Panc1 (cell line): ENCODE data around the gene DNPH1. TPM values are rescaled to one million over a fixed set of nuclear protein-coding genes. Genes with fewer than 3 reads are reported as not detected.

ENCODE experiments used
- ATAC-seq: fragments of 200-7000 bp; cut with Tn5 transposase; 2 replicates; pipeline ENCODE4 v1.9.1; 2020; ENCODE audit warnings: mild to moderate bottlenecking, moderate library complexity
- BruUV-seq: library from RNA; stranded (reverse); fragments of 400-500 nt; replicated peaks from 2 replicates; lab custom pipeline; 2021; lab: Mats Ljungman, UMichigan
- CTCF ChIA-PET: fragments of 300-600 bp; sonication (Branson Sonifier 250); formaldehyde crosslinking; loops from one replicate; lab custom pipeline; 2022; ENCODE audit warnings: antibody characterized with exemption; lab: Charles Lee
- POLR2A ChIA-PET: fragments of 300-600 bp; sonication (Branson Sonifier 250); formaldehyde crosslinking; loops from one replicate; lab custom pipeline; 2022; ENCODE audit warnings: antibody characterized with exemption; lab: Charles Lee
- DNase-seq: peaks from one replicate; pipeline ENCODE4 v3.0.0-alpha.2; 2010; ENCODE audit warnings: low read depth, low spot score
- H3K27ac ChIP-seq: 2 replicates; pipeline ENCODE4 v1.5.1; 2011; ENCODE audit warnings: mild to moderate bottlenecking, low read length, inconsistent platforms
- H3K27me3 ChIP-seq: fragments of 200-500 bp; sonication (Bioruptor generic); 2 replicates; pipeline ENCODE4 v1.6.0; 2014; ENCODE audit warnings: low read length, inconsistent platforms; ENCODE audit not compliant: control insufficient read depth, insufficient read depth
- H3K36me3 ChIP-seq: fragments of 200-500 bp; sonication (Bioruptor generic); 2 replicates; pipeline ENCODE4 v1.5.1; 2014; ENCODE audit warnings: inconsistent platforms, mild to moderate bottlenecking, low read length, moderate library complexity; ENCODE audit not compliant: control insufficient read depth, insufficient read depth
- H3K4me1 ChIP-seq: 2 replicates; pipeline ENCODE4 v1.5.1; 2011; ENCODE audit warnings: inconsistent platforms, mild to moderate bottlenecking, low read length, moderate library complexity; ENCODE audit not compliant: control insufficient read depth, insufficient read depth
- H3K4me3 ChIP-seq, 2 experiments: 2 replicates each; pipeline ENCODE4 v1.5.1; 2011 to 2012; ENCODE audit warnings: low read depth in 2 of 2, low read length in 2 of 2, mild to moderate bottlenecking in 2 of 2, inconsistent platforms in 1 of 2, moderate library complexity in 1 of 2
- H3K9me3 ChIP-seq: fragments of 200-500 bp; sonication (Bioruptor generic); 2 replicates; pipeline ENCODE4 v1.5.1; 2014; ENCODE audit warnings: low read depth, mild to moderate bottlenecking, inconsistent platforms, low read length, moderate library complexity; ENCODE audit not compliant: control insufficient read depth, insufficient read depth
- CTCF ChIP-seq: fragments of 450-650 bp; IDR thresholded peaks from 2 replicates; pipeline ENCODE4 v1.5.1; 2017; ENCODE audit warnings: mild to moderate bottlenecking
- POLR2AphosphoS5 ChIP-seq: IDR thresholded peaks from 2 replicates; pipeline ENCODE4 v1.6.1; 2012; ENCODE audit warnings: mild to moderate bottlenecking, low read depth, low read length, moderate library complexity
- REST ChIP-seq, 2 experiments: IDR thresholded peaks; 2 replicates each; pipeline ENCODE4 v1.6.1; 2011 to 2012; ENCODE audit warnings: low read depth in 2 of 2, control low read depth in 1 of 2, low read length in 1 of 2, mild to moderate bottlenecking in 1 of 2, moderate library complexity in 1 of 2; ENCODE audit not compliant: insufficient read depth in 1 of 2
- SIN3A ChIP-seq: IDR thresholded peaks from 2 replicates; pipeline ENCODE4 v1.6.1; 2012; ENCODE audit warnings: low read depth, mild to moderate bottlenecking, low read length, moderate library complexity, borderline replicate concordance; ENCODE audit not compliant: insufficient read depth
- TCF7L2 ChIP-seq: IDR thresholded peaks from 2 replicates; pipeline ENCODE4 v1.6.1; 2011; ENCODE audit warnings: mild to moderate bottlenecking, low read depth, low read length, inconsistent platforms
- in situ Hi-C: cut with HindIII; loops from 2 replicates; pipeline ENCODE4 v1.10.0; 2016; ENCODE audit warnings: low sequenced_read_pairs, low pct_unique_long_range_greater_than_20kb
- intact Hi-C: fragments of 100-400 bp; cut with micrococcal nuclease; formaldehyde crosslinking; loops from one replicate; pipeline ENCODE4 v1.10.0; 2022; ENCODE audit not compliant: unreplicated experiment
- total RNA-seq: library from RNA; stranded (reverse); gene quantifications from one replicate; pipeline ENCODE4 v1.2.1, GENCODE V29; 2021; ENCODE audit not compliant: unreplicated experiment

Gene DNPH1
- total RNA-seq, 1 experiment from 2014 or later = 67.3 TPM

GRCh38 chr6:43207286-43207685, 22.0 kb downstream of the DNPH1 start:
- DNase-seq = no peak
- Histone ChIP-seq H3K27me3 (no peaks in the 10 kb centered on the region), H3K4me1 (no peaks in the 10 kb centered on the region), H3K4me3 (no peak overlapping the region), H3K9me3 (no peaks in the 10 kb centered on the region), H3K36me3 (no peaks in the 10 kb centered on the region; the same call in 1 of the 2 replicates), H3K27ac (no peak overlapping the region)
- intact Hi-C loops = no loop called here
- TF ChIP-seq CTCF = no peak
- no peak for TF ChIP-seq SIN3A
- TF ChIP-seq POLR2AphosphoS5 = no peak
- TF ChIP-seq TCF7L2 = no peak
- no peak for TF ChIP-seq REST (IDR thresholded peaks at IDR 0.05; ENCODE audit: insufficient read depth in 1 of 2, low read depth in 2 of 2, low read length in 1 of 2)
- ATAC-seq = no peak
- CTCF ChIA-PET = no interaction called here
- POLR2A ChIA-PET = no interaction called here
- BruUV-seq = no TSS peak
- in situ Hi-C loops = no loop called here

GRCh38 chr6:43205849-43206248, 23.4 kb downstream of the DNPH1 start:
- ChIA-PET POLR2A (no interaction called here), CTCF (no interaction called here)
- no peaks in the 10 kb centered on the region for H3K4me1 ChIP-seq
- ATAC-seq (no peak), DNase-seq (no peak)
- no peaks in the 10 kb centered on the region; the same call in 1 of the 2 replicates for H3K36me3 ChIP-seq
- no peak overlapping the region for H3K4me3 ChIP-seq
- H3K9me3 ChIP-seq = no peaks in the 10 kb centered on the region
- no peak for TF ChIP-seq SIN3A
- no peak for TF ChIP-seq CTCF
- TF ChIP-seq TCF7L2 = no peak
- no peak for TF ChIP-seq REST (IDR thresholded peaks at IDR 0.05; ENCODE audit: insufficient read depth in 1 of 2, low read depth in 2 of 2, low read length in 1 of 2)
- no peak for TF ChIP-seq POLR2AphosphoS5
- intact Hi-C loops (no loop called here), in situ Hi-C loops (no loop called here)
- H3K27ac ChIP-seq = no peak overlapping the region
- BruUV-seq = no TSS peak
- H3K27me3 ChIP-seq = no peaks in the 10 kb centered on the region
